Neural progenitor cell (in vitro differentiated cells): Measurements from ENCODE around the gene IFITM10. TPM values are rescaled to one million over a fixed set of nuclear protein-coding genes. Genes with fewer than 3 reads are reported as not detected.

ENCODE experiments used
- DNase-seq: peaks from one replicate; pipeline ENCODE4 v3.0.0-alpha.2; 2016; ENCODE audit warnings: low spot score
- H2AFZ ChIP-seq: fragments of 200-600 bp; sonication (generic); replicated peaks from 2 replicates; pipeline ENCODE4 v1.6.1; 2016; ENCODE audit warnings: antibody characterized with exemption
- H3F3A ChIP-seq: fragments of 200-600 bp; sonication (generic); 2 replicates; pipeline ENCODE4 v1.6.1; 2016; ENCODE audit warnings: antibody characterized with exemption, low read depth
- H3K27ac ChIP-seq: fragments of 200-600 bp; sonication (generic); 2 replicates; pipeline ENCODE4 v1.5.1; 2016; ENCODE audit warnings: mild to moderate bottlenecking
- H3K27me3 ChIP-seq: fragments of 200-600 bp; sonication (generic); 2 replicates; pipeline ENCODE4 v1.6.1; 2016; ENCODE audit warnings: mild to moderate bottlenecking, moderate library complexity
- H3K36me3 ChIP-seq: fragments of 200-600 bp; sonication (generic); 2 replicates; pipeline ENCODE4 v1.5.1; 2016
- H3K4me1 ChIP-seq: fragments of 200-600 bp; sonication (generic); 2 replicates; pipeline ENCODE4 v1.6.1; 2016; ENCODE audit warnings: mixed run types
- H3K4me2 ChIP-seq: fragments of 200-600 bp; sonication (generic); 2 replicates; pipeline ENCODE4 v1.6.1; 2016
- H3K4me3 ChIP-seq: fragments of 200-600 bp; sonication (generic); 2 replicates; pipeline ENCODE4 v1.5.1; 2016
- H3K79me2 ChIP-seq: fragments of 200-600 bp; sonication (generic); 2 replicates; pipeline ENCODE4 v1.6.1; 2016; ENCODE audit warnings: low read depth
- H3K9ac ChIP-seq: fragments of 200-600 bp; sonication (generic); 2 replicates; pipeline ENCODE4 v1.6.1; 2016
- H3K9me3 ChIP-seq: fragments of 200-600 bp; sonication (generic); 2 replicates; pipeline ENCODE4 v1.5.1; 2016; ENCODE audit warnings: low read depth
- H4K20me1 ChIP-seq: fragments of 200-600 bp; sonication (generic); 2 replicates; pipeline ENCODE4 v1.6.1; 2016; ENCODE audit warnings: low read depth
- H3K27ac Mint-ChIP-seq: 3 replicates; pipeline ENCODE4 v1.8.0; 2021; ENCODE audit warnings: mixed read lengths
- H3K27me3 Mint-ChIP-seq: 2 replicates; pipeline ENCODE4 v1.8.0; 2022; ENCODE audit warnings: low read depth, mild to moderate bottlenecking, inconsistent platforms, moderate library complexity, mixed read lengths; ENCODE audit not compliant: insufficient read depth
- H3K36me3 Mint-ChIP-seq: 3 replicates; pipeline ENCODE4 v1.8.0; 2021; ENCODE audit warnings: mixed read lengths
- H3K4me1 Mint-ChIP-seq: 3 replicates; pipeline ENCODE4 v1.8.0; 2021; ENCODE audit warnings: mixed read lengths
- H3K4me3 Mint-ChIP-seq: 3 replicates; pipeline ENCODE4 v1.8.0; 2021; ENCODE audit warnings: mild to moderate bottlenecking, moderate library complexity, mixed read lengths
- H3K9me3 Mint-ChIP-seq: 3 replicates; pipeline ENCODE4 v1.8.0; 2020; ENCODE audit warnings: mixed read lengths
- EZH2 ChIP-seq: fragments of 200-600 bp; sonication (generic); IDR thresholded peaks from 2 replicates; pipeline ENCODE4 v1.6.1; 2017; ENCODE audit warnings: antibody characterized with exemption, mild to moderate bottlenecking, moderate library complexity
- EZH2phosphoT487 ChIP-seq: fragments of 200-600 bp; sonication (generic); IDR thresholded peaks from 2 replicates; pipeline ENCODE4 v1.6.1; 2017; ENCODE audit warnings: antibody characterized with exemption
- total RNA-seq: library from RNA; depleted of rRNA; stranded (reverse); fragments of >200 nt; gene quantifications from 2 replicates; pipeline ENCODE4 v1.2.3, GENCODE V29; 2015; ENCODE audit warnings: low replicate concordance
- TF ChIP-seq, protein P1 (sequence below): fragments of 200-600 bp; sonication (generic); IDR thresholded peaks from 2 replicates; pipeline ENCODE4 v1.5.1; 2017; ENCODE audit warnings: antibody characterized with exemption, mild to moderate bottlenecking

Gene IFITM10
- total RNA-seq, 1 donor from 2014 or later: not detected

DNA sequence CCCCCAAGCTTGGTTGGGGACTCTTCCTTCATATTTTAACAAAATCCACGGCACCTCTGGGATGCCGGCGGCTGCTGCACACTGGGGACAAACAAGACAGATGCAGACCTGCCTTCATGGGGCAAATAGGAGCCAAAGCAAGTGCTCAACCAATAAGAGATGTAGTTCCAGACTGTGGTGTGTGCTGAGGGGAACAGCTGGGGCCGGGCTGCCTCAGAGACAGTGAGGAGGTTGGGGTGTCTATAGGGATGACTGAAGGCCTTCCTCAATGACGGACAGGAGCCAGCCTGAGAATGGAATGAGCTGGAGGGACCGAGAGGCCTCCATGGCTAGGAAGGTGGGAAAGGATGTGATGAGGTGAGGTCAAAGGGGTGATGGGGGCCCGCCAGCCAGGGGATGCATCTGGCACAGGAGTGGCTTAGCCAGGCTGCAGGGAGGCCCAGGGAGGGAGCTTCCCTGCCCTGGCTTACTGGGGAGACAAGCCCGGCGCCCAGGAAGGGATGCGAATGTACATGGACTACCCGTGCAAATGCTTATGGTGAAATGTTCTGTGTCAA lies 23.7 kb upstream of the IFITM10 start:
- Histone ChIP-seq H3K4me1 (no peaks in the 10 kb centered on the region), H3K27me3 (no peaks in the 10 kb centered on the region), H3K4me3 (no peak overlapping the region), H3K79me2 (no peaks in the 10 kb centered on the region), H3K9ac (no peak overlapping the region), H3K36me3 (no peaks in the 10 kb centered on the region), H3K9me3 (no peaks in the 10 kb centered on the region), H2AFZ (no peak overlapping the region), H3K4me2 (no peak overlapping the region), H4K20me1 (no peaks in the 10 kb centered on the region), H3K27ac (no peak overlapping the region), H3F3A (peaks cover 5% of the 10 kb centered on the region)
- DNase-seq: no peak
- peak overlapping the region; percentile 74 for H3K27ac Mint-ChIP-seq
- TF ChIP-seq EZH2: no peak
- no peak for TF ChIP-seq EZH2phosphoT487
- TF ChIP-seq, protein P1, sequence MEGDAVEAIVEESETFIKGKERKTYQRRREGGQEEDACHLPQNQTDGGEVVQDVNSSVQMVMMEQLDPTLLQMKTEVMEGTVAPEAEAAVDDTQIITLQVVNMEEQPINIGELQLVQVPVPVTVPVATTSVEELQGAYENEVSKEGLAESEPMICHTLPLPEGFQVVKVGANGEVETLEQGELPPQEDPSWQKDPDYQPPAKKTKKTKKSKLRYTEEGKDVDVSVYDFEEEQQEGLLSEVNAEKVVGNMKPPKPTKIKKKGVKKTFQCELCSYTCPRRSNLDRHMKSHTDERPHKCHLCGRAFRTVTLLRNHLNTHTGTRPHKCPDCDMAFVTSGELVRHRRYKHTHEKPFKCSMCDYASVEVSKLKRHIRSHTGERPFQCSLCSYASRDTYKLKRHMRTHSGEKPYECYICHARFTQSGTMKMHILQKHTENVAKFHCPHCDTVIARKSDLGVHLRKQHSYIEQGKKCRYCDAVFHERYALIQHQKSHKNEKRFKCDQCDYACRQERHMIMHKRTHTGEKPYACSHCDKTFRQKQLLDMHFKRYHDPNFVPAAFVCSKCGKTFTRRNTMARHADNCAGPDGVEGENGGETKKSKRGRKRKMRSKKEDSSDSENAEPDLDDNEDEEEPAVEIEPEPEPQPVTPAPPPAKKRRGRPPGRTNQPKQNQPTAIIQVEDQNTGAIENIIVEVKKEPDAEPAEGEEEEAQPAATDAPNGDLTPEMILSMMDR: no peak
- peaks cover 10% of the 10 kb centered on the region for H3K27me3 Mint-ChIP-seq
- H3K9me3 Mint-ChIP-seq: peaks cover 14% of the 10 kb centered on the region
- H3K36me3 Mint-ChIP-seq: peaks cover 5% of the 10 kb centered on the region
- H3K4me3 Mint-ChIP-seq: peak overlapping the region; percentile 30
- peaks cover 25% of the 10 kb centered on the region for H3K4me1 Mint-ChIP-seq

DNA sequence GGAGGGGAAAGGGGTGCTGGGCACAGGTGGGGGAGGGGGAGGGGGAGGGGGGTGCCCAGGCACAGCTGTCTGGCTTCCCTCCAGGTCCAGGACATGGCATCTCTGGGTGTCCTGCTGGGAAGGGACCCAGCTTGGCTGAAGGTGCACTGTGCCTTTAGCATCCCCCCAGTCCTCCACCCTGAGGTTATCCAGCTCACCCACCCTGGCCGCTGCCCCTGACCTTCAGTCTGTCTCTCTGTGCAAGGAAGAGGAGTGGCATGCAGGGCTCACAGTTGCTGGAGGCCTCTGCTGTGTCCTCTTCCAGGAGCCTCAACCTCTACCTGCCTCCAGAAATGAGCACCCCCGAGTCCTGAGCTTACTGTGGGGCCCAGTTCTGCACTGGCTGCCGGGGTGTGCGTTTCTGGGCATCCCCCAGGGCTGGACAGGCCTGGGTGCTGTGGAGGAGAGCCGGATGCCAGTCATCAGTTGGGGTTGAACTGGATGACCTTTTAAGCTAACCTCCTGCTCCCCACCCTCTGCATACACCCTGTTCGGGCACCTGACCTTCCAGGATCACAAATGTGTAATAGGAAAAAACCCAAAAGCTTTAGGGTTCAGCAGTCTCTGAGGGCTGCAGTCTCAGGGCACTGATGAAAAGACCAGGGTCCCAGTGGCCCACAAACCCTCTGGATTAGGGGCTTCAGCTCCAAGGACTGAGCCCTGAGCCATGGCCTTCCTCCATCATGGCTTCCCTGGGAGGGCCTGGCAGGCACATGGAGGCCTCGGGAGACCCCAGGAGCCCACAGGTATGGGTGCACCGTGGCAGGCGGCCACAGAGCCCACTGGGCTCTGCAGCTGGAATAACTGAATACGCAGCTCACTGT lies 23.0 kb upstream of the IFITM10 start:
- Mint-ChIP-seq H3K27me3 (peaks cover 10% of the 10 kb centered on the region), H3K27ac (peak overlapping the region; percentile 68), H3K9me3 (peaks cover 14% of the 10 kb centered on the region), H3K4me1 (peaks cover 29% of the 10 kb centered on the region), H3K36me3 (peaks cover 5% of the 10 kb centered on the region), H3K4me3 (peak overlapping the region; percentile 48)
- Histone ChIP-seq H3F3A (peaks cover 5% of the 10 kb centered on the region), H4K20me1 (no peaks in the 10 kb centered on the region), H3K9me3 (no peaks in the 10 kb centered on the region), H3K27me3 (no peaks in the 10 kb centered on the region), H3K4me2 (no peak overlapping the region), H2AFZ (no peak overlapping the region), H3K9ac (no peak overlapping the region), H3K27ac (no peak overlapping the region), H3K4me3 (no peak overlapping the region), H3K36me3 (no peaks in the 10 kb centered on the region), H3K4me1 (no peaks in the 10 kb centered on the region), H3K79me2 (no peaks in the 10 kb centered on the region)
- TF ChIP-seq EZH2phosphoT487 (no peak), EZH2 (no peak)
- TF ChIP-seq, protein P1: no peak
- DNase-seq: no peak

DNA sequence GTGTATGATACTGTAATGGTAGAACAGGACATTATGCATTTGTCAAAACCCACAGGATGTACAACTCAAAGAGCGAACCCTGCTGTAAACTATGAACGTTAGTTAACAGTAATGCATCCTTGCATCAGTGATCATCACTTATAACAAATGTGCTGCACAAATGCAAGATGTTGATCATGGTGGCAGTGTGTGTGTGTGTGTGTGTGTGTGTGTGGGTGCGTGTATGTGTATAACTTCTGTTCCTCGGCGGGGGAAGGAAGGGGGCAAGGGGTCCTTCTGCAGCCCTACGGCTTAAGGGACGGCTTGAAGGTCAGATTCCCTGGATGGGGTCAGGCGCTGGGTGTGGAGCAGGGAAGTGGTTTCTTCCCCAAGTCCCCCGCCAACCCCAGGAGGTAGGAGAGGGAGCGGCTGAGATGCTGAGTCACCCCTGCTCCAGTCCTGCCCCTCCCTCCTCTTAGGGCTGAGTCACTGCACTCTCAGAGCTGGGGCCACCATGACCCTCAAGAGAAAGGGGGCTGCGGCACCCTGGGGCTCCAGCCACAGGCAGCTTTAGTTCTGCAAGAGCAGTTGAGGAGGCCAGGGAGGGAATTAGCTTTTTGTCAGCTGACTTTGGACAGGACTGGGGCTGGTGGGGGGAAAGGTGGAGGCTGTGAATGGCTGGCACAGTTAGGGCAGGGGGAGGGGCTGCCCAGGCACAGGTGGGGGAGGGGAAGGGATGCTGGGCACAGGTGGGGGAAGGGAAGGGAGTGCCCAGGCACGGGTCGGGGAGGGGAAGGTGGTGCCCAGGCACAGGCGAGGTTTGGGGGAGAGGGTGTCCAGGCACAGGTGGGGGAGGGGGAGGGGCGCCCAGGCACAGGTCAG lies 22.1 kb upstream of the IFITM10 start:
- no peaks in the 10 kb centered on the region for H3K27me3 ChIP-seq
- peak overlapping the region; percentile 61 for H3K4me2 ChIP-seq
- DNase-seq: peak; percentile 79
- Mint-ChIP-seq H3K27me3 (peaks cover 7% of the 10 kb centered on the region), H3K9me3 (peaks cover 14% of the 10 kb centered on the region), H3K36me3 (peaks cover 5% of the 10 kb centered on the region), H3K27ac (peak overlapping the region; percentile 83), H3K4me1 (peaks cover 29% of the 10 kb centered on the region), H3K4me3 (peak overlapping the region; percentile 74)
- no peaks in the 10 kb centered on the region for H3K9me3 ChIP-seq
- no peaks in the 10 kb centered on the region for H3K36me3 ChIP-seq
- H3K79me2 ChIP-seq: no peaks in the 10 kb centered on the region
- no peaks in the 10 kb centered on the region for H4K20me1 ChIP-seq
- H3K9ac ChIP-seq: no peak overlapping the region
- peaks cover 5% of the 10 kb centered on the region for H3F3A ChIP-seq
- no peak overlapping the region for H2AFZ ChIP-seq
- H3K27ac ChIP-seq: no peak overlapping the region
- H3K4me1 ChIP-seq: no peaks in the 10 kb centered on the region
- TF ChIP-seq, protein P1: no peak
- TF ChIP-seq EZH2 (no peak), EZH2phosphoT487 (no peak)
- no peak overlapping the region for H3K4me3 ChIP-seq
